CD14-positive monocyte (primary cell): ENCODE measurements around the gene RFX7. TPM values are rescaled to one million over a fixed set of nuclear protein-coding genes. Genes with fewer than 3 reads are reported as not detected.

Source experiments
- DNase-seq, 3 donors: peaks; one replicate each; pipeline ENCODE4 v3.0.0-alpha.2; 2011 to 2022
- H2AFZ ChIP-seq: 2 replicates; pipeline ENCODE4 v1.6.0; 2012; ENCODE audit warnings: mild to moderate bottlenecking, low read depth, low read length, inconsistent platforms; ENCODE audit not compliant: insufficient read depth, poor library complexity, severe bottlenecking
- H3K27ac ChIP-seq, 2 donors: 1 replicate in 1 of 2; 2 replicates in 1 of 2; pipeline ENCODE4 v1.5.1; 2012 to 2013; ENCODE audit warnings: low read length in 2 of 2, control low read depth in 1 of 2, inconsistent platforms in 1 of 2, low read depth in 1 of 2, mild to moderate bottlenecking in 1 of 2
- H3K27me3 ChIP-seq, 2 donors: one replicate each; pipeline versions ENCODE4 v1.6.0 to v1.6.1; 2011 to 2013; ENCODE audit warnings: low read length in 2 of 2; ENCODE audit not compliant: control insufficient read depth in 2 of 2, insufficient read depth in 2 of 2
- H3K36me3 ChIP-seq, 2 donors: replicated peaks in 1 of 2; 1 replicate in 1 of 2; 2 replicates in 1 of 2; pipeline versions ENCODE4 v1.5.1 to v1.6.1; 2012 to 2013; ENCODE audit warnings: low read length in 2 of 2, control low read depth in 1 of 2, inconsistent platforms in 1 of 2, mild to moderate bottlenecking in 1 of 2; ENCODE audit not compliant: insufficient read depth in 2 of 2, control insufficient read depth in 1 of 2
- H3K4me1 ChIP-seq, 2 donors: 1 replicate in 1 of 2; 2 replicates in 1 of 2; pipeline versions ENCODE4 v1.5.1 to v1.6.1; 2012 to 2013; ENCODE audit warnings: low read length in 2 of 2, control low read depth in 1 of 2, inconsistent platforms in 1 of 2, mild to moderate bottlenecking in 1 of 2, moderate library complexity in 1 of 2; ENCODE audit not compliant: insufficient read depth in 2 of 2, control insufficient read depth in 1 of 2
- H3K4me2 ChIP-seq: replicated peaks from 2 replicates; pipeline ENCODE3; 2012; ENCODE audit warnings: low read length, moderate library complexity, mild to moderate bottlenecking; ENCODE audit not compliant: poor library complexity, severe bottlenecking; ENCODE audit errors: extremely low read depth
- H3K4me3 ChIP-seq, 3 experiments: fragments of 200-600 bp in 1 of 3; sonication (generic) in 1 of 3; replicated peaks in 1 of 3; 1 replicate in 2 of 3; 2 replicates in 1 of 3; pipeline ENCODE4 v1.5.1; 2011 to 2013; ENCODE audit warnings: low read length in 3 of 3, mild to moderate bottlenecking in 3 of 3, control low read depth in 2 of 3, low read depth in 2 of 3, inconsistent platforms in 1 of 3, moderate library complexity in 1 of 3
- H3K79me2 ChIP-seq: 2 replicates; pipeline ENCODE4 v1.6.0; 2012; ENCODE audit warnings: mild to moderate bottlenecking, control low read depth, inconsistent platforms, low read length, moderate library complexity; ENCODE audit not compliant: insufficient read depth
- H3K9ac ChIP-seq: 2 replicates; pipeline ENCODE4 v1.6.0; 2017; ENCODE audit warnings: low read length, mild to moderate bottlenecking; ENCODE audit not compliant: insufficient read depth, poor library complexity, severe bottlenecking
- H3K9me3 ChIP-seq, 2 donors: replicated peaks in 1 of 2; 1 replicate in 1 of 2; 2 replicates in 1 of 2; pipeline versions ENCODE4 v1.5.1 to v1.6.1; 2012 to 2013; ENCODE audit warnings: low read length in 2 of 2, control low read depth in 1 of 2; ENCODE audit not compliant: control insufficient read depth in 1 of 2, insufficient read depth in 1 of 2
- H4K20me1 ChIP-seq: 2 replicates; pipeline ENCODE4 v1.6.0; 2012; ENCODE audit warnings: mild to moderate bottlenecking, low read length, control low read depth, moderate library complexity; ENCODE audit not compliant: insufficient read depth
- H3K27ac Mint-ChIP-seq, 7 donors: one replicate each; pipeline ENCODE4 v1.8.0; 2020; ENCODE audit warnings: mild to moderate bottlenecking in 7 of 7, mixed read lengths in 7 of 7, moderate library complexity in 6 of 7, inconsistent platforms in 2 of 7
- H3K27me3 Mint-ChIP-seq, 3 donors: one replicate each; pipeline ENCODE4 v1.8.0; 2021 to 2022; ENCODE audit warnings: low read depth in 3 of 3, mild to moderate bottlenecking in 3 of 3, mixed read lengths in 3 of 3, moderate library complexity in 3 of 3, inconsistent platforms in 1 of 3
- H3K36me3 Mint-ChIP-seq, 2 donors: one replicate each; pipeline ENCODE4 v1.8.0; 2020; ENCODE audit warnings: mixed read lengths in 2 of 2, inconsistent platforms in 1 of 2, mild to moderate bottlenecking in 1 of 2
- H3K4me1 Mint-ChIP-seq: one replicate; pipeline ENCODE4 v1.8.0; 2020; ENCODE audit warnings: mild to moderate bottlenecking, mixed read lengths
- H3K4me3 Mint-ChIP-seq, 2 donors: one replicate each; pipeline ENCODE4 v1.8.0; 2020; ENCODE audit warnings: mild to moderate bottlenecking in 2 of 2, mixed read lengths in 2 of 2, moderate library complexity in 1 of 2
- H3K9me3 Mint-ChIP-seq, 7 donors: one replicate each; pipeline ENCODE4 v1.8.0; 2020 to 2022; ENCODE audit warnings: mixed read lengths in 7 of 7, mild to moderate bottlenecking in 6 of 7, moderate library complexity in 6 of 7, inconsistent platforms in 2 of 7
- CTCF ChIP-seq: fragments of 200-600 bp; IDR thresholded peaks from one replicate; pipeline ENCODE4 v1.8.0; 2022; ENCODE audit warnings: antibody characterized with exemption, mild to moderate bottlenecking
- WGBS: methylation state at CpG from one replicate; pipeline ENCODE4 v1.1.5; 2013; ENCODE audit warnings: missing lambda C conversion rate; ENCODE audit not compliant: insufficient coverage; 5-methylcytosine and 5-hydroxymethylcytosine counted together
- intact Hi-C, 2 donors: fragments of 100-400 bp; cut with micrococcal nuclease; formaldehyde crosslinking; loops; one replicate each; pipeline versions ENCODE4 v1.15.0 to v1.15.1; 2023
- polyA plus RNA-seq, 3 donors: library from polyadenylated mRNA; depleted of rRNA in 1 of 3; unstranded in 2 of 3; stranded (reverse) in 1 of 3; fragments of 300-500 nt in 2 of 3; fragments of >200 nt in 1 of 3; fragmentation: Illumina TruSeq in 2 of 3; gene quantifications; 1 replicate in 2 of 3; 2 replicates in 1 of 3; pipeline ENCODE4 v1.2.3, GENCODE V29; 2012 to 2021

The RFX7 gene
- polyA plus RNA-seq, 3 donors: 1.0 to 2.9 (median 1.2) TPM

GRCh38 chr15:56176996-56177395 is 66.7 kb downstream of the RFX7 start:
- Mint-ChIP-seq H3K4me1 (peaks cover 2% of the 10 kb centered on the region), H3K9me3 (peaks cover 0 to 2% (median 0%) of the 10 kb centered on the region in 7 donors), H3K36me3 (peaks cover 24 to 29% of the 10 kb centered on the region in 2 donors), H3K27me3 (peaks cover 0 to 2% (median 0%) of the 10 kb centered on the region in 3 donors), H3K27ac (peak overlapping the region in 1 of 7 donors; percentile 71), H3K4me3 (no peak overlapping the region)
- Histone ChIP-seq H2AFZ (no peak overlapping the region), H3K36me3 (peaks cover 5 to 22% of the 10 kb centered on the region in 2 donors), H3K4me2 (no peak overlapping the region), H3K9me3 (no peaks in the 10 kb centered on the region), H3K79me2 (peaks cover 24% of the 10 kb centered on the region), H3K4me1 (no peaks in the 10 kb centered on the region), H3K9ac (no peak overlapping the region), H4K20me1 (peaks cover 20% of the 10 kb centered on the region), H3K4me3 (no peak overlapping the region), H3K27me3 (no peaks in the 10 kb centered on the region), H3K27ac (no peak overlapping the region)
- TF ChIP-seq CTCF: no peak
- 100% methylated on average over 2 of the region's 4 CpGs for WGBS
- no peak for DNase-seq
- intact Hi-C loops: no loop called here

- H3K9ac ChIP-seq: no peak overlapping the region
- H3K4me1 Mint-ChIP-seq: peaks cover 2% of the 10 kb centered on the region
- TF ChIP-seq CTCF: no peak
- no peak overlapping the region for H3K4me3 ChIP-seq
- no peak overlapping the region for H3K4me3 Mint-ChIP-seq
- no CpG with 5 or more reads among the region's 1 CpG for WGBS
- H3K36me3 ChIP-seq: peaks cover 8 to 34% of the 10 kb centered on the region in 2 donors
- no peaks in the 10 kb centered on the region for H3K9me3 ChIP-seq
- H3K27me3 Mint-ChIP-seq: peaks cover 0 to 2% (median 0%) of the 10 kb centered on the region in 3 donors
- H3K4me1 ChIP-seq: no peaks in the 10 kb centered on the region
- H3K27ac ChIP-seq: no peak overlapping the region
- H3K27ac Mint-ChIP-seq: no peak overlapping the region
- peaks cover 20% of the 10 kb centered on the region for H3K79me2 ChIP-seq
- DNase-seq: no peak
- H3K4me2 ChIP-seq: no peak overlapping the region
- peaks cover 13% of the 10 kb centered on the region for H4K20me1 ChIP-seq
- intact Hi-C loops: no loop called here
- no peak overlapping the region for H2AFZ ChIP-seq
- peaks cover 0 to 5% (median 0%) of the 10 kb centered on the region in 7 donors for H3K9me3 Mint-ChIP-seq
- H3K27me3 ChIP-seq: no peaks in the 10 kb centered on the region
- peaks cover 35 to 41% of the 10 kb centered on the region in 2 donors for H3K36me3 Mint-ChIP-seq
These were observed 67.9 kb downstream of the RFX7 start for GRCh38 chr15:56175788-56176187.
